Thyroid gland (tissue), 4 donors: Measurements from ENCODE around the gene OMG. TPM values are rescaled to one million over a fixed set of nuclear protein-coding genes. Genes with fewer than 3 reads are reported as not detected.

Experiments used
- DNase-seq, 2 donors: peaks; one replicate each; pipeline ENCODE4 v3.0.0-alpha.2; 2019
- H3K27ac ChIP-seq, 3 donors: fragments of 200-600 bp; sonication (generic); 1 replicate in 2 of 3; 2 replicates in 1 of 3; pipeline ENCODE4 v1.5.1; 2016 to 2019; ENCODE audit warnings: mild to moderate bottlenecking in 1 of 3, moderate library complexity in 1 of 3
- H3K27me3 ChIP-seq: fragments of 200-600 bp; sonication (generic); one replicate; pipeline ENCODE4 v1.5.1; 2019
- H3K36me3 ChIP-seq, 2 donors: fragments of 200-600 bp; sonication (generic); one replicate each; pipeline ENCODE4 v1.5.1; 2016 to 2019
- H3K4me1 ChIP-seq, 2 donors: fragments of 200-600 bp; sonication (generic); one replicate each; pipeline ENCODE4 v1.5.1; 2017 to 2019
- H3K4me3 ChIP-seq, 3 donors: fragments of 200-600 bp; sonication (generic); replicated peaks in 1 of 3; 1 replicate in 2 of 3; 2 replicates in 1 of 3; pipeline ENCODE4 v1.5.1; 2016; ENCODE audit warnings: mild to moderate bottlenecking in 1 of 3
- H3K9me3 ChIP-seq: fragments of 200-600 bp; sonication (generic); one replicate; pipeline ENCODE4 v1.5.1; 2017
- CTCF ChIP-seq, 6 experiments: fragments of 200-600 bp in 3 of 6; fragments of 450-650 bp in 3 of 6; sonication (generic) in 3 of 6; IDR thresholded peaks; one replicate each; pipeline ENCODE4 v1.5.1; 2016 to 2019; ENCODE audit warnings: antibody characterized with exemption in 6 of 6, mild to moderate bottlenecking in 2 of 6, inconsistent platforms in 1 of 6, moderate library complexity in 1 of 6
- POLR2A ChIP-seq, 2 donors: fragments of 450-650 bp; IDR thresholded peaks; one replicate each; pipeline ENCODE4 v1.6.1; 2017; ENCODE audit warnings: antibody characterized with exemption in 2 of 2, mild to moderate bottlenecking in 2 of 2, moderate library complexity in 1 of 2
- WGBS, 2 donors: methylation state at CpG; one replicate each; pipeline ENCODE4 v1.1.5; 2017; 5-methylcytosine and 5-hydroxymethylcytosine counted together
- intact Hi-C: fragments of 100-400 bp; cut with DNase I; formaldehyde crosslinking; loops from one replicate; pipeline ENCODE4 v1.15.1; 2023
- total RNA-seq, 4 donors: library from RNA; depleted of rRNA; stranded (reverse); fragments of >200 nt; gene quantifications; one replicate each; pipeline ENCODE4 v1.2.3, GENCODE V29; 2016

OMG gene
- total RNA-seq, 4 donors from 2014 or later = 0.45 to 2.1 TPM; not detected in 2

- TF ChIP-seq POLR2A (IDR thresholded peaks at IDR 0.05) (no peak), CTCF (IDR thresholded peaks at IDR 0.05) (no peak)
- peaks cover 0 to 11% of the 10 kb centered on the region in 2 donors for H3K36me3 ChIP-seq
- no peak overlapping the region for H3K4me3 ChIP-seq
- intact Hi-C loops = no loop called here
- DNase-seq = no peak
- H3K9me3 ChIP-seq = no peaks in the 10 kb centered on the region
- H3K4me1 ChIP-seq = no peaks in the 10 kb centered on the region
- H3K27me3 ChIP-seq = no peaks in the 10 kb centered on the region
- whole genome bisulfite sequencing, 2 donors = 96 to 97% methylated on average over 12 of the region's 12 CpGs
- no peak overlapping the region for H3K27ac ChIP-seq
Measured at GRCh38 chr17:31327534-31328159, 30.6 kb upstream of the OMG start.

DNA sequence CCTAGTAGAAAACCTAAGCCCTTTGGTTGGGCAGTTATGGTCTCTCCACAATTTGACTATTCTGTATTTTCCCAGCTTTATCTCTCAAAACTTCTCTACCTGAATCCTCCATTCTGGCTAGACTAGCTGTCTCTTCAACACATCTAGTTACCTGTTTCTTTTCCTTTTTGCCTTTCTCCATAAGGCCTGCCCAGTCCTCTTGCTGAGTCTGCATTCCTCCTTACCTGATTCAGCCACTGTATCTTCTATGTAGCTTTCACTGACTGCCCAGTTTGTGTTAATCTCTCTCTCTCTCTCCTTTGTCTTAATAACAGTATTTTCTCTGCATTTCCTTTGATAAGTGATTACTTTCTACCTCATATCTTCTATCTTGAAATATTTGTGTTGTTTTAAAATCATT is 26.5 kb upstream of the OMG start:
- intact Hi-C loops = no loop called here
- no peak for DNase-seq
- no peaks in the 10 kb centered on the region for H3K27me3 ChIP-seq
- H3K27ac ChIP-seq = no peak overlapping the region
- H3K4me1 ChIP-seq = no peaks in the 10 kb centered on the region
- peaks cover 0 to 11% of the 10 kb centered on the region in 2 donors for H3K36me3 ChIP-seq
- no peaks in the 10 kb centered on the region for H3K9me3 ChIP-seq
- no peak overlapping the region for H3K4me3 ChIP-seq
- TF ChIP-seq CTCF (IDR thresholded peaks at IDR 0.05) (no peak), POLR2A (IDR thresholded peaks at IDR 0.05) (no peak)

DNA sequence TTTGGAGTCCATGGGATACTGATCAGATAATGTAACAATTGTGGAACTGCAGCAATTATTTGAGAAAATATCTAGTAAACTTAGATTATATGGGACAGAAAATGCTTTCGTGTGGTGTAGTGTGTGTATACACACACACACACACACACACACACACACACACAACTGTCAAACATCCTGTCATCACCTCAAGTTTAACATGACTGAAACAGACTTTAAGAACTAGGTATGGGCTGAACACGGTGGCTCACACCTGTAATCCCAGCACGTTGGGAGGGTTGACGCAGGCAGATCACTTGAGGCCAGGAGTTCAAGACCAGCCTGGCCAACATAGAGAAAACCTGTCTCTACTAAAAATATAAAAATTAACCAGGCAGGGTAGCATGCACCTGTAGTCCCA is 24.9 kb upstream of the OMG start:
- H3K9me3 ChIP-seq = no peaks in the 10 kb centered on the region
- no peaks in the 10 kb centered on the region for H3K27me3 ChIP-seq
- intact Hi-C loops = no loop called here
- no peak for TF ChIP-seq POLR2A (IDR thresholded peaks at IDR 0.05)
- no peak for TF ChIP-seq CTCF (IDR thresholded peaks at IDR 0.05)
- peaks cover 0 to 3% of the 10 kb centered on the region in 2 donors for H3K4me1 ChIP-seq
- 82 to 90% methylated on average over 4 of the region's 4 CpGs for WGBS, 2 donors
- no peaks in the 10 kb centered on the region for H3K36me3 ChIP-seq
- H3K4me3 ChIP-seq = no peak overlapping the region
- no peak for DNase-seq
- no peak overlapping the region for H3K27ac ChIP-seq

GRCh38 chr17:31321481-31321880 is 24.4 kb upstream of the OMG start, which contains the start of gene EVI2A:
TSS of gene EVI2A (minus strand) at chr17:31321622. CDS start at chr17:31319013, 2,609 bp downstream.
- 70 to 79% methylated on average over 3 of the region's 3 CpGs for WGBS, 2 donors
- no peak within 1 kb of the TSS for H3K4me3 ChIP-seq

More at GRCh38 chr17:31321481-31321880, 24.4 kb upstream of the OMG start, which contains the start of gene EVI2A:
- H3K27ac ChIP-seq = no peak within 1 kb of the TSS
- no peaks in the 10 kb centered on the region for H3K36me3 ChIP-seq
- no peaks in the 10 kb centered on the region for H3K27me3 ChIP-seq
- no peaks in the 10 kb centered on the region for H3K9me3 ChIP-seq
- TF ChIP-seq POLR2A (IDR thresholded peaks at IDR 0.05) (no peak), CTCF (IDR thresholded peaks at IDR 0.05) (no peak)
- no peak for DNase-seq
- peaks cover 0 to 3% of the 10 kb centered on the region in 2 donors for H3K4me1 ChIP-seq
- intact Hi-C loops = no loop called here
